SU-DHL-6 (cell line): ENCODE measurements around the gene CD93.

ENCODE experiments used
- H2AFZ ChIP-seq: fragments of 200-600 bp; sonication (generic); 2 replicates; pipeline ENCODE4 v1.6.1; 2014; ENCODE audit warnings: low read depth, mild to moderate bottlenecking, moderate library complexity, mixed read lengths, antibody characterized with exemption, low read length; ENCODE audit not compliant: severe bottlenecking
- H3F3A ChIP-seq: fragments of 200-600 bp; shearing (Covaris generic); 2 replicates; pipeline ENCODE4 v1.6.0; 2016; ENCODE audit warnings: antibody characterized with exemption, mild to moderate bottlenecking; ENCODE audit not compliant: insufficient read depth
- H3K27ac ChIP-seq: fragments of 200-600 bp; sonication (generic); 2 replicates; pipeline ENCODE4 v1.5.1; 2016; ENCODE audit warnings: low read depth, mild to moderate bottlenecking, low read length, moderate library complexity, mixed read lengths
- H3K27me3 ChIP-seq: fragments of 200-600 bp; sonication (generic), shearing (Covaris generic); 2 replicates; pipeline ENCODE4 v1.6.0; 2014; ENCODE audit warnings: mild to moderate bottlenecking, low read length
- H3K36me3 ChIP-seq: fragments of 200-600 bp; sonication (generic); 2 replicates; pipeline ENCODE4 v1.6.1; 2014; ENCODE audit warnings: mild to moderate bottlenecking, low read length, mixed read lengths
- H3K4me2 ChIP-seq: fragments of 300-600, 200-600 bp; shearing (Covaris generic), sonication (generic); 2 replicates; pipeline ENCODE4 v1.6.0; 2014; ENCODE audit warnings: low read length, low read depth, mild to moderate bottlenecking; ENCODE audit not compliant: poor library complexity, severe bottlenecking
- H3K4me3 ChIP-seq: fragments of 200-600 bp; sonication (generic); 2 replicates; pipeline ENCODE4 v1.5.1; 2014; ENCODE audit warnings: antibody characterized with exemption, low read length, mild to moderate bottlenecking, mixed read lengths; ENCODE audit not compliant: insufficient read depth, poor library complexity, severe bottlenecking
- H3K79me2 ChIP-seq: fragments of 200-600 bp; sonication (generic); 2 replicates; pipeline ENCODE4 v1.6.1; 2014; ENCODE audit warnings: mild to moderate bottlenecking, low read length, moderate library complexity; ENCODE audit not compliant: insufficient read depth
- H3K9ac ChIP-seq: fragments of 200-600 bp; sonication (generic); 2 replicates; pipeline ENCODE4 v1.7.0; 2014; ENCODE audit warnings: mild to moderate bottlenecking, low read length
- H3K9me2 ChIP-seq: fragments of 200-600 bp; sonication (generic); replicated peaks from 2 replicates; pipeline ENCODE4 v1.6.1; 2014; ENCODE audit warnings: low read length; ENCODE audit not compliant: insufficient read depth
- H3K9me3 ChIP-seq: fragments of 200-600 bp; sonication (generic); 2 replicates; pipeline ENCODE4 v1.6.1; 2014; ENCODE audit warnings: low read length, mixed read lengths; ENCODE audit not compliant: insufficient read depth
- H4K20me1 ChIP-seq: fragments of 200-600 bp; sonication (generic); 2 replicates; pipeline ENCODE4 v1.6.1; 2014; ENCODE audit warnings: low read depth, mild to moderate bottlenecking, antibody characterized with exemption, low read length, moderate library complexity, mixed read lengths
- EZH2phosphoT487 ChIP-seq: fragments of 200-600 bp; sonication (generic), shearing (Covaris generic); conservative IDR thresholded peaks from 2 replicates; pipeline ENCODE4 v1.6.1; 2018; ENCODE audit warnings: mild to moderate bottlenecking, antibody characterized with exemption, low read length, moderate library complexity, mixed read lengths
- TF ChIP-seq, protein P1 (sequence below): fragments of 200-600 bp; sonication (generic); IDR thresholded peaks from one replicate; pipeline ENCODE4 v1.5.1; 2017; ENCODE audit warnings: antibody characterized with exemption, mild to moderate bottlenecking, low read length, moderate library complexity; ENCODE audit not compliant: insufficient read depth, poor library complexity, severe bottlenecking

Gene CD93

GRCh38 chr20:23047738-23048214 lies 38.3 kb downstream of the CD93 start:
- no peak for TF ChIP-seq EZH2phosphoT487
- TF ChIP-seq, protein P1, sequence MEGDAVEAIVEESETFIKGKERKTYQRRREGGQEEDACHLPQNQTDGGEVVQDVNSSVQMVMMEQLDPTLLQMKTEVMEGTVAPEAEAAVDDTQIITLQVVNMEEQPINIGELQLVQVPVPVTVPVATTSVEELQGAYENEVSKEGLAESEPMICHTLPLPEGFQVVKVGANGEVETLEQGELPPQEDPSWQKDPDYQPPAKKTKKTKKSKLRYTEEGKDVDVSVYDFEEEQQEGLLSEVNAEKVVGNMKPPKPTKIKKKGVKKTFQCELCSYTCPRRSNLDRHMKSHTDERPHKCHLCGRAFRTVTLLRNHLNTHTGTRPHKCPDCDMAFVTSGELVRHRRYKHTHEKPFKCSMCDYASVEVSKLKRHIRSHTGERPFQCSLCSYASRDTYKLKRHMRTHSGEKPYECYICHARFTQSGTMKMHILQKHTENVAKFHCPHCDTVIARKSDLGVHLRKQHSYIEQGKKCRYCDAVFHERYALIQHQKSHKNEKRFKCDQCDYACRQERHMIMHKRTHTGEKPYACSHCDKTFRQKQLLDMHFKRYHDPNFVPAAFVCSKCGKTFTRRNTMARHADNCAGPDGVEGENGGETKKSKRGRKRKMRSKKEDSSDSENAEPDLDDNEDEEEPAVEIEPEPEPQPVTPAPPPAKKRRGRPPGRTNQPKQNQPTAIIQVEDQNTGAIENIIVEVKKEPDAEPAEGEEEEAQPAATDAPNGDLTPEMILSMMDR = no peak
- Histone ChIP-seq H3K79me2 (no peaks in the 10 kb centered on the region), H3K9me3 (no peaks in the 10 kb centered on the region), H3K4me3 (no peak overlapping the region), H2AFZ (no peak overlapping the region), H3K27ac (no peak overlapping the region), H4K20me1 (no peaks in the 10 kb centered on the region), H3K27me3 (no peaks in the 10 kb centered on the region), H3K4me2 (no peak overlapping the region), H3K9me2 (no peaks in the 10 kb centered on the region), H3K9ac (no peak overlapping the region), H3K36me3 (no peaks in the 10 kb centered on the region), H3F3A (no peaks in the 10 kb centered on the region)

GRCh38 chr20:23047001-23047737 lies 39.0 kb downstream of the CD93 start:
- no peak overlapping the region for H3K27ac ChIP-seq
- no peaks in the 10 kb centered on the region for H3K9me3 ChIP-seq
- no peak overlapping the region for H3K4me2 ChIP-seq
- no peaks in the 10 kb centered on the region for H3K79me2 ChIP-seq
- H4K20me1 ChIP-seq = no peaks in the 10 kb centered on the region
- H3F3A ChIP-seq = no peaks in the 10 kb centered on the region
- no peak overlapping the region for H3K4me3 ChIP-seq
- no peaks in the 10 kb centered on the region for H3K36me3 ChIP-seq
- no peaks in the 10 kb centered on the region for H3K27me3 ChIP-seq
- TF ChIP-seq, protein P1 = no peak
- TF ChIP-seq EZH2phosphoT487 = no peak
- no peak overlapping the region for H2AFZ ChIP-seq
- no peaks in the 10 kb centered on the region for H3K9me2 ChIP-seq
- H3K9ac ChIP-seq = no peak overlapping the region

GRCh38 chr20:23046431-23046830 lies 39.7 kb downstream of the CD93 start:
- TF ChIP-seq EZH2phosphoT487 = no peak
- TF ChIP-seq, protein P1 = no peak
- no peaks in the 10 kb centered on the region for H3F3A ChIP-seq
- no peaks in the 10 kb centered on the region for H3K79me2 ChIP-seq
- H3K9me2 ChIP-seq = no peaks in the 10 kb centered on the region
- no peak overlapping the region for H3K4me2 ChIP-seq
- no peak overlapping the region for H2AFZ ChIP-seq
- no peaks in the 10 kb centered on the region for H3K9me3 ChIP-seq
- no peak overlapping the region for H3K9ac ChIP-seq
- H3K4me3 ChIP-seq = no peak overlapping the region
- H3K27ac ChIP-seq = no peak overlapping the region
- H3K27me3 ChIP-seq = no peaks in the 10 kb centered on the region
- no peaks in the 10 kb centered on the region for H3K36me3 ChIP-seq
- no peaks in the 10 kb centered on the region for H4K20me1 ChIP-seq
